Measurements from ENCODE around the gene ZFP92.

GRCh38 chrX:153458476-153458875 lies 47.2 kb downstream of the ZFP92 start:
- TF ChIP-seq EZH2phosphoT487 (IDR thresholded peaks at IDR 0.05) (no peak), EZH2 (IDR thresholded peaks at IDR 0.05) (no peak)

All from neural progenitor cell (in vitro differentiated cells).